ENCODE results near the gene ALPI. TPM values are rescaled to one million over a fixed set of nuclear protein-coding genes. Genes with fewer than 3 reads are reported as not detected.
A peak's percentile ranks its signal among the peaks of the same experiment; 100 is the strongest.
"Not testable (repeated sequence)": the region's sequence is repeated elsewhere in the genome, so short reads cannot be mapped to it uniquely, and the experiment has no call there.

The ALPI gene
- total RNA-seq (2014; rRNA removed; shearing (Covaris generic)), result 0.10 TPM in 1 of 2 replicates, not detected in the other

DNA sequence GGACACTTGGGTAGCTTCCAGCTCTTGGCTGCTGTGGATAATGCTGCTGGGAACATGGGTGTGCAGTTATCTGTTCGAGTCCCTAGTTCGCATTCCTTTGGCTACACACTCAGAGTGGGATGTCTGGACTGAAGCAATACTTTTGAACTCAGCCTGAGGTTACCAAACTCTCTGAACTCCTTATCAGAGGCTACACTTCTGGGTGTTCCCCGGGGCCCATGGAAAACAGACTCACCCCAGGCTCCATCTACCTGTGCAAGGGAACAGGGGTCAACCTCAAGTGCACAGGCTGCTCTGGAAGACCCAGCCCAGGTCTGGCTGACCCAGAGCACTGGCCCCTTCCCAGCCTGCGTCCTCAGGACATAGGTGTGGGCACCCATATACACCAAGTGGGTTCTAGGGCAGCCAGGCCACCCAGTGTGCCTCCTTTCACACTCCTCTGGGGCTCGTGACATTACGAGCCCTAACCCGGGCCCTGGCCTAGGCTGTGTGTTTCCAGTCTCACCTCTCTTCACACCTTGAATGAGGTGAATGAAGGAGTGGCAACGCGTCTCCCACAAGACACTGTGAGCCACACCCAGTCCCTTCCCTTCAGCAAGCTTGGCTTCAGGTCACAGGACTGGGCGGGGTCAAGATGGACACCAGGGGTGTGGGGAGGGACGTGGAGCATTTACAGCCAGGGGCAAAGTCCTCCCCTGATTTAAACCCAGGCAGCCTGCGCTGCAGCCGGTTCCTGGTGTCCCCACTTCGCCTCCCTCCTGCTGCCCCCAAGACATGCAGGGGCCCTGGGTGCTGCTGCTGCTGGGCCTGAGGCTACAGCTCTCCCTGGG lies at the start of gene ALPI:
ALPI (plus strand) TSS at position 728 of the 830 bp plus-strand sequence; CDS start at position 775, 47 bp downstream.
- Histone ChIP-seq H3K4me3 (ENCODE audit: insufficient read depth, low read depth, low read length) (no peak within 1 kb of the TSS), H3K27me3 (ENCODE audit: control insufficient read depth, insufficient read depth, low read length) (no peaks in the 10 kb centered on the region), H3K36me3 (replicated peaks; ENCODE audit: control insufficient read depth, insufficient read depth, low read length) (no peaks in the 10 kb centered on the region)
- DNase-seq, result peak; percentile 45

DNA sequence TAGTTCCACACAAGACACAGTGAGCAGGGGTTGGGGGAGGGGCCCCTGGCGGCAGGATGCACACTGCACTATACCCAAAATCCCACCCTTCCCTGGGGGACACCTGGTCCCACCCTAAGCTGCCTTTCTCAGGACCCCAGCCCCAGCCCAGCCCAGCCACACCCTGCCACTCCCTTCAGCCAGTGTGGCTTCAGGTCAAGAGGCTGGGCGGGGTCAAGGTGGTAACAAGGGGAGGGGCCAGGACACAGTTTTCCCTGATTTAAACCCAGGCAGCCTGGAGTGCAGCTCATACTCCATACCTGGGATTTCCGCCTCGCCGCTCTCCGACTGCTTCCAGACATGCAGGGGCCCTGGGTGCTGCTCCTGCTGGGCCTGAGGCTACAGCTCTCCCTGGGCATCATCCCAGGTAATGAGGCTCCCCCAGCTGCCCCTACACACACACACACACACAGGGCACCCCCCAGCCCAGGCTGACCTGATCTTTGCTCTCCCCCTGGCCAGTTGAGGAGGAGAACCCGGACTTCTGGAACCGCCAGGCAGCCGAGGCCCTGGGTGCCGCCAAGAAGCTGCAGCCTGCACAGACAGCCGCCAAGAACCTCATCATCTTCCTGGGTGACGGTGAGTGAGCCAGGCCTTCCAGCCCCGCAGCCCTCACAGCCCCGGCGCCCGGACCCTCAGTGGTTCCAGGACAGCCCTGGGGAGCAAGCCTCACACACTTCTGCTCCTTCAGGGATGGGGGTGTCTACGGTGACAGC lies 49.2 kb upstream of the ALPI start, which contains the start of gene ALPG:
ALPG (plus strand) TSS at position 289 of the 755 bp plus-strand sequence; CDS start at position 340, 51 bp downstream.
- no peaks in the 10 kb centered on the region for H3K27me3 ChIP-seq (ENCODE audit: control insufficient read depth, insufficient read depth, low read length)
- DNase-seq, result peak; percentile 72
- no peak within 1 kb of the TSS for H3K4me3 ChIP-seq (ENCODE audit: insufficient read depth, low read depth, low read length)
- no peaks in the 10 kb centered on the region for H3K36me3 ChIP-seq (replicated peaks; ENCODE audit: control insufficient read depth, insufficient read depth, low read length)

DNA sequence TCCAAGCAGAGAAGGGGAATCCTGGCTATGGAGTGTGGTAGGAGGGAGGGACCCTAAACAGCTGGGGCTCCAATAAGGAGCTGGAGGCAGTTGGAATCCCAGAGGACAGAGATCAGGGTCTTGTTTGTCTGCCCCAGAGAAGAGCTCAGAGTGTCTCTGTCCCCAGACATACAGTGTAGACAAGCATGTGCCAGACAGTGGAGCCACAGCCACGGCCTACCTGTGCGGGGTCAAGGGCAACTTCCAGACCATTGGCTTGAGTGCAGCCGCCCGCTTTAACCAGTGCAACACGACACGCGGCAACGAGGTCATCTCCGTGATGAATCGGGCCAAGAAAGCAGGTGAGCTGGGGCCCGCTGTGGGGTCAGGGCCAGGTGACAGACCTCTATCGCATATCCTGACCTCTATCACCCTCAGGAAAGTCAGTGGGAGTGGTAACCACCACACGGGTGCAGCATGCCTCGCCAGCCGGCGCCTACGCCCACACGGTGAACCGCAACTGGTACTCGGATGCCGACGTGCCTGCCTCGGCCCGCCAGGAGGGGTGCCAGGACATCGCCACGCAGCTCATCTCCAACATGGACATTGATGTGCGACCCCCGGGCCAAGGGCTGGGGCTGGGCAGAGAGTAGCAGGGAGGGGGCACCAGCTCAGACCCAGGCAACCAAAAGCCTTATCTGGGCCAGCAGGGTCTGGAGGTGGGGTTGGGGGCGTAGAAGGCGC lies 48.4 kb upstream of the ALPI start:
- H3K27me3 ChIP-seq (ENCODE audit: control insufficient read depth, insufficient read depth, low read length); H3K36me3 ChIP-seq (replicated peaks; ENCODE audit: control insufficient read depth, insufficient read depth, low read length); H3K4me3 ChIP-seq (ENCODE audit: insufficient read depth, low read depth, low read length): not testable (repeated sequence)
- peak; percentile 51 for DNase-seq

DNA sequence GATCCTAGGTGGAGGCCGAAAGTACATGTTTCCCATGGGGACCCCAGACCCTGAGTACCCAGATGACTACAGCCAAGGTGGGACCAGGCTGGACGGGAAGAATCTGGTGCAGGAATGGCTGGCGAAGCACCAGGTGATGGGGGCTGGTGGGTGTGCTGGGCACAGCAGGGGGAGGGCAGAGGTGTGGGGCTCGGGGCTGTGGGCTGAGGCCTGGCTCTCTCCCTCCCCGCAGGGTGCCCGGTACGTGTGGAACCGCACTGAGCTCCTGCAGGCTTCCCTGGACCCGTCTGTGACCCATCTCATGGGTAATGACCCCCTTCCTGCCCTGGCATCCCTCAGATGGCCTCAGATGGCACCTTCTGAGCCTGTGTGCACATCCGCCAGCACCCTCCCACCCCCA lies 47.7 kb upstream of the ALPI start:
- not testable (repeated sequence) for H3K36me3 ChIP-seq (replicated peaks; ENCODE audit: control insufficient read depth, insufficient read depth, low read length); DNase-seq; H3K27me3 ChIP-seq (ENCODE audit: control insufficient read depth, insufficient read depth, low read length)

DNA sequence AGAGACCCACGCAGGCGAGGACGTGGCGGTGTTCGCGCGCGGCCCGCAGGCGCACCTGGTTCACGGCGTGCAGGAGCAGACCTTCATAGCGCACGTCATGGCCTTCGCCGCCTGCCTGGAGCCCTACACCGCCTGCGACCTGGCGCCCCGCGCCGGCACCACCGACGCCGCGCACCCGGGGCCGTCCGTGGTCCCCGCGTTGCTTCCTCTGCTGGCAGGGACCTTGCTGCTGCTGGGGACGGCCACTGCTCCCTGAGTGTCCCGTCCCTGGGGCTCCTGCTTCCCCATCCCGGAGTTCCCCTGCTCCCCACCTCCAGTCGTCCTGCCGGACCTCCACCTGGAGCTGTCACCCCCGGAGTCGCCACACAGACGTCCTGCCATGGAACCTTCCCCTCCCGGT lies 46.3 kb upstream of the ALPI start:
- H3K27me3 ChIP-seq (ENCODE audit: control insufficient read depth, insufficient read depth, low read length); H3K36me3 ChIP-seq (replicated peaks; ENCODE audit: control insufficient read depth, insufficient read depth, low read length); H3K4me3 ChIP-seq (ENCODE audit: insufficient read depth, low read depth, low read length): not testable (repeated sequence)
- DNase-seq, result peak; percentile 35

More for the DNA sequence above, 47.7 kb upstream of the ALPI start:
- not testable (repeated sequence) for H3K4me3 ChIP-seq (ENCODE audit: insufficient read depth, low read depth, low read length)

DNA sequence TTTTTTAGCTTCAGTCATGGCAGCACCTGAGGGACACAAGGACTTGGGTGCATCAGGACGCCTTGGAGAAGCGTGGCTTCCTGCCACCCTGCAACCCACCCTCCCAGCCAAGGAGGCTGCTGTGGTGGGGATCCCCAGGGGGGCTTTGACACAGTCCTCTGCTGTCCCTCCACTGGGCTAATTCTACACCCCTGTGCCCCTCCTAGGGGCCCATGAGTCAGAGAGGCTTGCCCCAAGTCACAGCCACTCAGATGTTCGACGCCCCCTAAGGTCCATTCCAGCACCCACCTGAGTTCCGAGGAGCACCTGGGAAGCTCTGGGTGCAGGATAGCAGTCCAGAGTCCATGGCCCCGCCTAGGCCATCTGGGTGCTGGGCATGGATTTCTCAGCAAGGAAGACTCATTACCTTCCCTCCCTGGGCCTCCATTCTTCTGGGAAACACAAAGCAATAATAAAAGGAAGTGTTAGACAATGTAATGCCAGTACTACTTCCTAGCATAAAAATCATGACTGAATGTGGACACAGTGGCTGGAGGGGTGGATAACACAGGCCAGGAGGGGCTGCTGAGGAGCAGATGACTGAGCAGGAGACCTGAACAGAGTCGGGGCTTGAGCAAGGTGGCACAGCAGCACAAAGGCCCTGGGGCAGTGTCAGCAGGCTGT lies 45.6 kb upstream of the ALPI start:
- DNase-seq, result no peak
- Histone ChIP-seq H3K36me3 (replicated peaks; ENCODE audit: control insufficient read depth, insufficient read depth, low read length) (no peaks in the 10 kb centered on the region), H3K4me3 (ENCODE audit: insufficient read depth, low read depth, low read length) (no peak overlapping the region), H3K27me3 (ENCODE audit: control insufficient read depth, insufficient read depth, low read length) (no peaks in the 10 kb centered on the region)

DNA sequence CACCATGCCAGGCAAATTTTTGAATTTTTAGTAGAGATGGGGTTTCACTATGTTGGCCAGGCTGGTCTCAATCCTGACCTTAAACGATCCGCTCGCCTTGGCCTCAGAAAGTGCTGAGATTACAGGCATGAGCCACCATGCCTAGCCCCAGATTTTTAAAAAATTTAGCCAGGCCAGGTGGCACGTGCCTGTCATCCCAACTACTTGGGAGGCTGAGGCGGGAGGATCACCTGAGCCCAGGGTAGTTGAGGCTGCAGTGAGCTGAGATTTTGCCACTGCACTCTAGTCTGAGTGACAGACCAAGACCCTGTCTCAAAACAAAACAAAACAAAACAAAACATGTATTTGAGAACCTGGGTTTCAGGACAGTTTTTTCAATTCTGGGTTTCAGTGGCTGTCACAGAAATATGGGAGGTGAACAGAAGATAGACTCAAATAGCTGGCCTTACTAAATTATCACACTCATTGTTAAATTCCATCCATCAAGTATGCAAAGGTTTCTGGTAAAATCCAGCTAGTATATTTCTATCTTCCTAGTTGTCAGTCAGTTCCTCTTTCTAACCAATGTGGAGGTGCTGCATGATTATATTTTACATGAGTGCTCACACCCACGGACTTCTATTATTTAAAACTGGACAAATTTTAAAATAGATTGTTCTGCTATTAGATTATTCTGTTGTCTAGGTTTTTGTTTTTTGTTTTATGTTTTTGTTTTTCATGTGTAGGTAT lies 43.9 kb upstream of the ALPI start:
- H3K4me3 ChIP-seq (ENCODE audit: insufficient read depth, low read depth, low read length), result no peak overlapping the region
- no peaks in the 10 kb centered on the region for H3K36me3 ChIP-seq (replicated peaks; ENCODE audit: control insufficient read depth, insufficient read depth, low read length)
- DNase-seq, result no peak
- no peaks in the 10 kb centered on the region; the same call in none of the 2 replicates for H3K27me3 ChIP-seq (ENCODE audit: control insufficient read depth, insufficient read depth, low read length)

DNA sequence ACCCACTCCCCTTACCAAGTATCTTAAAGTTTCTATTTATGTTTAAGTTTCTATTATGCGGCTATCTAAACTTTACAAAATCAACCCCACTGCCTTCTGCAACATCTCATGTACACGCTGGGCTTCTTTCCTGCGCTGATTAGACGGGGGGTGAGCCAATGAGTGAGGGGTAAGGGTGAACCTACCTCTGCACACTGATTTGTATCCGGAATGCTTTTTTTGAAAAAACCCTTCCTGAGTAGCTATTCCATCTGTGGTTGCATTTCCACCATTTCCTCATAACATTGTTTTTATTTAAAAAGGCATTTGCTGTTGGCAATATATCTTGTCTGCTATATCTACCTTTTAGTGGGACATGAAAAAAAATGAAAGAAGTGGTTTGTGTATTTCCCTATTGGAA lies 43.0 kb upstream of the ALPI start:
- no peak for DNase-seq
- Histone ChIP-seq H3K27me3 (ENCODE audit: control insufficient read depth, insufficient read depth, low read length) (peaks cover 6% of the 10 kb centered on the region), H3K36me3 (replicated peaks; ENCODE audit: control insufficient read depth, insufficient read depth, low read length) (peaks cover 2% of the 10 kb centered on the region; the same call in 1 of the 2 replicates), H3K4me3 (ENCODE audit: insufficient read depth, low read depth, low read length) (no peak overlapping the region)

DNA sequence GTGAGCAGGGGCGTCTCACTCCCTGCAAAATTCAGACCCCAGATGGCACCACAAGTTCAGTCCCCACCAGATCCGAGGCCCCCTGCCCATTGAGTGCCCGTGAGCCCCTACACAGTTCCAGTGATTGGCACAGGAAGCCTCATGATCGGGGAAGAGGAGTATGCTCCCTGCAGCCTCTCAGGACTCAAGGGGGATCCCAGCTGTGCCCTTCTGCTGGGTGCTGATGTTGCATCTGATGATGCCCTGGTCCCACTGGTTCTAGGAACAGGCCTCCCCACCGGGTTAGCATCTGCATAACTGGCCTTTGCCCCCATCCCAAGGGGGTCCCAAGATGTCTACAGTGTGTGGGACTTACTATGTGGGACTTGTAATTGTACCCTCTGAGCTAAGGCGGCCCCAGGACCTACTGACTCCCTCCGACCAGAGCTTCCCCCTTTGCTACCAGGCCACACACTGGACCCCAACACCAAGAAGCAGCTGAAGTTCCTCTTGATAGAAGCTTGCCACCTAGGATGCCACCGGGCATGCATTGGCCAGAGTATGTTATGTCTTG lies 40.7 kb upstream of the ALPI start:
- DNase-seq, result peak; percentile 27
- Histone ChIP-seq H3K4me3 (ENCODE audit: insufficient read depth, low read depth, low read length) (no peak overlapping the region), H3K27me3 (ENCODE audit: control insufficient read depth, insufficient read depth, low read length) (peaks cover 28% of the 10 kb centered on the region), H3K36me3 (replicated peaks; ENCODE audit: control insufficient read depth, insufficient read depth, low read length) (peaks cover 4% of the 10 kb centered on the region; the same call in 1 of the 2 replicates)

DNA sequence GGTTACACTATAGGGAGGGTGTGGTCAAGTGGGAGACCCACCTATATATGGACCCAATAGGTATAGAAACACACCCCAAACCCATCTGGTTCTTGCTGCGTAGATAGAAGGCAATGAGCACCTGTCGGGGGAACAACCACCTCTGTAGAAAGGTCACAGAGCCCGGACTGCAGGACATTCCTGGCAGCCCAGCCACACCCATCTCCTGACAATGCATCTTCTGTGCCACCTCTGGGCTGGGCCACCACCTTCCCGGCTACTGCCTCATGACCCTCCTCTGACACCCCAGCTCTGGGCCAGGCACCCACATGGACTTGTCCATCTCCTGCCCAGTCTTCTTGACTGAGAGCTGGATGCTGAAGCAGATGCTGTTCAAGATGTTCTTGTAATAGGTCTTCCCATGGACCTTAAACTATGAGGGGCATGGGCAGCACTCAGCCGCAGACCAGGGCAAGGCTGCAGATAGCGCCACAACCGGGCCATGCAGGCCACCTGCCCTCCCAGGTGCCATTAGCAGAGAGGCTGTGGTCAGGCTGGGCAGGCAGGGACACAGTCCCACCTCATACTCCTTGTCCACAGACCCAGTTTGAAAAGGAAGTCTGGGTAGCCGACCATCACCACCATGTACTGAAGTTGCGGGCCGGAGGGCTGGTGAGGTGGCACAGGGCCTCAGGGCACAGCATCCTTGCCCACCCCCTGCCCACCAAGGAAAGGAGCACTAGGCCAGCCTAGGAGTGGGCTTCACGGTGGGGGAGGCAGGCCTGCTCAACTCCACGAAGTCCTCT lies 40.0 kb upstream of the ALPI start:
- DNase-seq, result peak; percentile 31
- peaks cover 35% of the 10 kb centered on the region for H3K27me3 ChIP-seq (ENCODE audit: control insufficient read depth, insufficient read depth, low read length)
- H3K4me3 ChIP-seq (ENCODE audit: insufficient read depth, low read depth, low read length), result no peak overlapping the region
- peaks cover 4% of the 10 kb centered on the region; the same call in 1 of the 2 replicates for H3K36me3 ChIP-seq (replicated peaks; ENCODE audit: control insufficient read depth, insufficient read depth, low read length)

DNA sequence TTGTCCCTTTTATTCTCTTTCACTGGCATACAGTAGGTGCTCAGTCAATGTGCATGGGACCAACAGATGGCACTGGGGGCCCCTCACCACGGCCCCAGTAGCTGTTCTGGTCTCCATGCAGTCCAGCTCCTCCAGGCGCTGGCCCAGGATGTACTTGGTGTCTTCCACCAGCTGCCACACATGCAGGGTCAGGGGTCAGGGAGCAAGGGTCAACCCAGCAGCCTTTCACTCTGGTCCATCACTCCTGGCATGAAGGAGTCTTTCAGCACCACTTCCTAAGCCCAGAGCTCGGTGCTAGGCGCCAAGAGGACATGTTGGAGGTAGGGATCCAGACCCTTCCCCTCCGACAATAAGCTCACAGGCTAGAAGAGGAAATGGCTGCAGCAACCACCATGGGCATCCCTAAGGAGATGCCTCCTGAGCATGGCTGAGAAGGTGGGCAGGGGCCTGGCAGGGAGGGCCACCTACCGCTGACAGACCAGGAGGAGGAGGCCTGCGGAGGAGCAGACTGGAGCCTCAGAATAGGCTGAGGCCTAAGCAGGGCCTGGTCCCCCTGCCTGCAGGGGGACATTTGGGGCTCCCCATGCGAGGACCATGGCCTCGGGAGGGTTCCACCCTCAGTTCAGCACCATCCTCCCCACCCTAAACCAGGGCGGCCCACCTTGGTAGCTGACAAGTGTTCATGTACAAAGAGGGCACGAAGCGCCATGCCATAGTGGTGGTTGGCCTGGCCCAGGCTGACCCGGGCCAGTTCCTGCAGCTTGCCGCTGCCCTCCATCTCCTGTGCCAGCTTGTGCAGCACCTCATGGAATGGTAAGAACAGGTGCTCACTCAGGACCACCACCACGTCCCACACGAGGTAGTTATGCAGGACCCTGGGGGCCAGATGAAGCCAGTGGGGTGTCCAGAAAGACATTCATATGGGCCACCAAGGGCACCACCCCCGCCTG lies 39.2 kb upstream of the ALPI start:
- Histone ChIP-seq H3K36me3 (replicated peaks; ENCODE audit: control insufficient read depth, insufficient read depth, low read length) (peaks cover 4% of the 10 kb centered on the region; the same call in 1 of the 2 replicates), H3K4me3 (ENCODE audit: insufficient read depth, low read depth, low read length) (no peak overlapping the region), H3K27me3 (ENCODE audit: control insufficient read depth, insufficient read depth, low read length) (peaks cover 44% of the 10 kb centered on the region)
- peak; percentile 37 for DNase-seq

DNA sequence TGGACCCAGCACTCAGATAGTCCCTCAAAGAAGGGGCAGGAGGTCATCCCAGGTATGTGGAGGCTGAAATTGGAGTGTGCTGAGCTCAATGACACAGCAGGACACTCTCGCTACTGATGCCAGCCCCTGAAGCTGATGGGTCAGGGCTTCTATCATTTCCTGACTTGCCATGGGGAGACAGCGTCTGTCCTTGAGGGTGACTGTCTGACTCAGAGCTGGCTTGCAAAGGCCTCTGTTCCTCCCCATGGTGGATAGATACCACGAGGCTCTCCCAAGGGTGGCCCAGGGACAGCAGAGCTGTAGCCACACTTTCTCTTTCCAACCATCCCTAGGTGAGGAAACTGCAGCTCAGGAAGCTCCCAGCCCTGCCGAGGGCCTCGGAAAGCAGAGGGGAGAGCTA lies 38.5 kb upstream of the ALPI start:
- no peak overlapping the region for H3K4me3 ChIP-seq (ENCODE audit: insufficient read depth, low read depth, low read length)
- peaks cover 4% of the 10 kb centered on the region; the same call in 1 of the 2 replicates for H3K36me3 ChIP-seq (replicated peaks; ENCODE audit: control insufficient read depth, insufficient read depth, low read length)
- H3K27me3 ChIP-seq (ENCODE audit: control insufficient read depth, insufficient read depth, low read length), result peaks cover 49% of the 10 kb centered on the region
- peak; percentile 46 for DNase-seq
